Measurements from ENCODE around the gene SEC14L1. TPM values are rescaled to one million over a fixed set of nuclear protein-coding genes. Genes with fewer than 3 reads are reported as not detected.
"Not testable (repeated sequence)": the region's sequence is repeated elsewhere in the genome, so short reads cannot be mapped to it uniquely, and the experiment has no call there.

SEC14L1 gene
- polyA plus RNA-seq, 4 donors, result 83.3 to 103 (median 92.6) TPM

- DNase-seq (ENCODE audit: low read depth in 4 of 4, low spot score in 2 of 4), result no peak
These were observed 24.8 kb upstream of the SEC14L1 start for GRCh38 chr17:77115947-77116346.

- DNase-seq (ENCODE audit: low read depth in 4 of 4, low spot score in 2 of 4), result no peak
These were observed 24.4 kb upstream of the SEC14L1 start for GRCh38 chr17:77116371-77116860.

- no peak for DNase-seq (ENCODE audit: low read depth in 4 of 4, low spot score in 2 of 4)
These were observed 23.4 kb upstream of the SEC14L1 start for GRCh38 chr17:77117415-77117814.

GRCh38 chr17:77118251-77118928 is 22.4 kb upstream of the SEC14L1 start:
- no peak for DNase-seq (ENCODE audit: low read depth in 4 of 4, low spot score in 2 of 4)

- DNase-seq (ENCODE audit: low read depth in 4 of 4, low spot score in 2 of 4), result no peak
These were observed 21.0 kb upstream of the SEC14L1 start for GRCh38 chr17:77119668-77120301.

- no peak for DNase-seq (ENCODE audit: low read depth in 4 of 4, low spot score in 2 of 4)
These were observed 19.9 kb upstream of the SEC14L1 start for GRCh38 chr17:77120868-77121267.

- no peak for DNase-seq (ENCODE audit: low read depth in 4 of 4, low spot score in 2 of 4)
These were observed 16.4 kb upstream of the SEC14L1 start for GRCh38 chr17:77124192-77124889.

- DNase-seq (ENCODE audit: low read depth in 4 of 4, low spot score in 2 of 4), result no peak
These were observed 15.3 kb upstream of the SEC14L1 start for GRCh38 chr17:77125432-77125901.

GRCh38 chr17:77126519-77126918 is 14.2 kb upstream of the SEC14L1 start:
- no peak for DNase-seq (ENCODE audit: low read depth in 4 of 4, low spot score in 2 of 4)

GRCh38 chr17:77127735-77128361 is 12.9 kb upstream of the SEC14L1 start:
- DNase-seq (ENCODE audit: low read depth in 4 of 4, low spot score in 2 of 4), result no peak

GRCh38 chr17:77128896-77129567 is 11.7 kb upstream of the SEC14L1 start:
- no peak for DNase-seq (ENCODE audit: low read depth in 4 of 4, low spot score in 2 of 4)

- DNase-seq (ENCODE audit: low read depth in 4 of 4, low spot score in 2 of 4), result no peak
These were observed 11.0 kb upstream of the SEC14L1 start for GRCh38 chr17:77129568-77130301.

- DNase-seq (ENCODE audit: low read depth in 4 of 4, low spot score in 2 of 4), result no peak
These were observed 10.2 kb upstream of the SEC14L1 start for GRCh38 chr17:77130525-77130924.

- DNase-seq (ENCODE audit: low read depth in 4 of 4, low spot score in 2 of 4), result no peak
These were observed 8.9 kb upstream of the SEC14L1 start for GRCh38 chr17:77131904-77132303.

- DNase-seq (ENCODE audit: low read depth in 4 of 4, low spot score in 2 of 4), result no peak
These were observed 8.2 kb upstream of the SEC14L1 start for GRCh38 chr17:77132411-77133086.

- no peak for DNase-seq (ENCODE audit: low read depth in 4 of 4, low spot score in 2 of 4)
These were observed 7.6 kb upstream of the SEC14L1 start for GRCh38 chr17:77133087-77133638.

GRCh38 chr17:77136420-77136767 is 4.4 kb upstream of the SEC14L1 start:
- DNase-seq (ENCODE audit: low read depth in 4 of 4, low spot score in 2 of 4), result no peak

GRCh38 chr17:77137111-77137510 is 3.7 kb upstream of the SEC14L1 start:
- DNase-seq (ENCODE audit: low read depth in 4 of 4, low spot score in 2 of 4), result no peak

- not testable (repeated sequence) for DNase-seq (ENCODE audit: low read depth in 4 of 4, low spot score in 2 of 4)
These were observed 2.9 kb upstream of the SEC14L1 start for GRCh38 chr17:77137886-77138285.
